MM.1S (cell line): ENCODE data around the gene PLA2G4F.

Experiments used
- DNase-seq: peaks from one replicate; pipeline ENCODE4 v3.0.0-alpha.2; 2015
- H2AFZ ChIP-seq: fragments of 300-600 bp; sonication (generic); 2 replicates; pipeline ENCODE4 v1.6.0; 2016; ENCODE audit warnings: antibody characterized with exemption, low read length
- H3F3A ChIP-seq: fragments of 300-600 bp; sonication (generic); 2 replicates; pipeline ENCODE4 v1.6.1; 2016; ENCODE audit warnings: mild to moderate bottlenecking, antibody characterized with exemption, low read length, moderate library complexity, mixed read lengths; ENCODE audit not compliant: insufficient read depth
- H3K27ac ChIP-seq: fragments of 300-600 bp; sonication (generic); 2 replicates; pipeline ENCODE4 v1.5.1; 2016; ENCODE audit warnings: mild to moderate bottlenecking, low read length
- H3K27me3 ChIP-seq: fragments of 300-600 bp; sonication (generic); replicated peaks from 2 replicates; pipeline ENCODE4 v1.6.0; 2016; ENCODE audit warnings: low read length; ENCODE audit not compliant: insufficient read depth
- H3K36me3 ChIP-seq: fragments of 300-600 bp; sonication (generic); replicated peaks from 2 replicates; pipeline ENCODE4 v1.6.1; 2016; ENCODE audit warnings: mild to moderate bottlenecking, low read length, mixed read lengths; ENCODE audit not compliant: insufficient read depth
- H3K4me1 ChIP-seq: fragments of 300-600 bp; sonication (generic); 2 replicates; pipeline ENCODE4 v1.6.1; 2016; ENCODE audit warnings: low read length, mixed read lengths
- H3K4me2 ChIP-seq: fragments of 300-600 bp; sonication (generic); 2 replicates; pipeline ENCODE4 v1.6.0; 2016; ENCODE audit warnings: low read depth, low read length
- H3K4me3 ChIP-seq: fragments of 300-600 bp; sonication (generic); 2 replicates; pipeline ENCODE4 v1.5.1; 2016; ENCODE audit warnings: low read length, mixed read lengths
- H3K79me2 ChIP-seq: fragments of 300-600 bp; sonication (generic); 2 replicates; pipeline ENCODE4 v1.6.1; 2016; ENCODE audit warnings: mixed run types, low read length, mixed read lengths
- H3K9ac ChIP-seq: fragments of 300-600 bp; sonication (generic); 2 replicates; pipeline ENCODE4 v1.6.1; 2016; ENCODE audit warnings: low read length, mixed read lengths
- H3K9me2 ChIP-seq: fragments of 300-600 bp; sonication (generic); replicated peaks from 2 replicates; pipeline ENCODE4 v1.6.1; 2016; ENCODE audit warnings: mild to moderate bottlenecking, low read length, mixed read lengths; ENCODE audit not compliant: insufficient read depth
- H3K9me3 ChIP-seq: fragments of 300-600 bp; sonication (generic); replicated peaks from 2 replicates; pipeline ENCODE4 v1.6.1; 2016; ENCODE audit warnings: mild to moderate bottlenecking, low read length, mixed read lengths; ENCODE audit not compliant: insufficient read depth
- H4K20me1 ChIP-seq: fragments of 300-600 bp; sonication (generic); 2 replicates; pipeline ENCODE4 v1.6.1; 2016; ENCODE audit warnings: mild to moderate bottlenecking, low read length, moderate library complexity, mixed read lengths; ENCODE audit not compliant: insufficient read depth
- CTCF ChIP-seq: fragments of 300-600 bp; sonication (generic); IDR thresholded peaks from 2 replicates; pipeline ENCODE4 v1.5.1; 2016; ENCODE audit warnings: antibody characterized with exemption, low read length, mixed read lengths
- EZH2 ChIP-seq: fragments of 300-600 bp; sonication (generic); optimal IDR thresholded peaks from 2 replicates; pipeline ENCODE3; 2017; ENCODE audit warnings: low read depth, mild to moderate bottlenecking, antibody characterized with exemption, low read length, mixed read lengths
- EZH2phosphoT487 ChIP-seq: fragments of 300-600 bp; sonication (generic); IDR thresholded peaks from 2 replicates; pipeline ENCODE4 v1.6.1; 2018; ENCODE audit warnings: antibody characterized with exemption, low read length

PLA2G4F gene

DNA sequence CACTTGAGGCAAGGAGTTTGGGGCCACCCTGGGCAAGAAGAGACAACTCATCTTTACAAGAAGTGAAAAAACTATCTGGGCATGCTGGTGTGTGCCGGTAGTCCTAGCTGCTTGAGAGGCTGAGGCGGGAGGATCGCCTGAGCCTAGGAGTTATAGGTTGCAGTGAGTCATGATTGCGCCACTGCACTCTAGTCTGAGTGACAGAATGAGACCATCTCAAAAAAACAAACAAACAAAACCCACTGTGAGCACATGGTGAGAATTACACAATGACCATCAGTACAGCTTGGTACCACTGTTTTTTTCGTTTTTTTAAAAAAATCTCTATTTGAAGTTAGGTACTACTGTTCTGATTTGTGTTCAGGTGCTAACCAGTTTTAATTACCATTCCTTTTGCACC, 38.1 kb upstream of the PLA2G4F start:
- Histone ChIP-seq H3K4me2 (no peak overlapping the region), H4K20me1 (no peaks in the 10 kb centered on the region), H2AFZ (no peak overlapping the region), H3K9me3 (no peaks in the 10 kb centered on the region), H3F3A (no peaks in the 10 kb centered on the region), H3K79me2 (peaks cover 21% of the 10 kb centered on the region), H3K27ac (no peak overlapping the region), H3K36me3 (peaks cover 16% of the 10 kb centered on the region; the same call in 1 of the 2 replicates), H3K4me1 (no peaks in the 10 kb centered on the region), H3K4me3 (no peak overlapping the region), H3K9me2 (no peaks in the 10 kb centered on the region), H3K9ac (no peak overlapping the region), H3K27me3 (no peaks in the 10 kb centered on the region)
- no peak for DNase-seq
- no peak for TF ChIP-seq EZH2phosphoT487
- no peak for TF ChIP-seq CTCF
- no peak for TF ChIP-seq EZH2

DNA sequence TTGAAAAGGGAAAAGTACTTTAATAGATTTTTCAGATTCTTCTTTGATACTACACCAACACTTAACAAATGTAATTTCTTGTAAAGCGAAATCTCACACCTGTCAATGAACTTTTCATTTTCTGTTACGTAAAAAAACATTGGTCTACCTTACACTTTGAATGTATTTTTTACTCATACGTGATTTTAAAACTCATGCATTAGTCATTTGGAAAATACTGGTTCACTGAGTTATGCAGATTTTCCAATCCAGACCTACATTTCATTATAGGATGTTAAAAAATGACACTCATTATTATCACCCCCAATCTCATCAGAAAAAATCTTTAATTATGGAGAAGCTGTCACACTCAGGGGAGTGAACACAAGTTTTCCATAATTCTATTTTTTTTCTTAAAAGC, 36.9 kb upstream of the PLA2G4F start:
- Histone ChIP-seq H3F3A (no peaks in the 10 kb centered on the region), H3K9me2 (no peaks in the 10 kb centered on the region), H3K27me3 (no peaks in the 10 kb centered on the region), H4K20me1 (no peaks in the 10 kb centered on the region), H3K9ac (no peak overlapping the region), H3K9me3 (no peaks in the 10 kb centered on the region), H3K27ac (no peak overlapping the region), H3K36me3 (peaks cover 16% of the 10 kb centered on the region; the same call in 1 of the 2 replicates), H3K4me2 (no peak overlapping the region), H3K4me1 (no peaks in the 10 kb centered on the region), H3K79me2 (peaks cover 21% of the 10 kb centered on the region), H2AFZ (no peak overlapping the region), H3K4me3 (no peak overlapping the region)
- no peak for DNase-seq
- TF ChIP-seq EZH2 (no peak), CTCF (no peak)

DNA sequence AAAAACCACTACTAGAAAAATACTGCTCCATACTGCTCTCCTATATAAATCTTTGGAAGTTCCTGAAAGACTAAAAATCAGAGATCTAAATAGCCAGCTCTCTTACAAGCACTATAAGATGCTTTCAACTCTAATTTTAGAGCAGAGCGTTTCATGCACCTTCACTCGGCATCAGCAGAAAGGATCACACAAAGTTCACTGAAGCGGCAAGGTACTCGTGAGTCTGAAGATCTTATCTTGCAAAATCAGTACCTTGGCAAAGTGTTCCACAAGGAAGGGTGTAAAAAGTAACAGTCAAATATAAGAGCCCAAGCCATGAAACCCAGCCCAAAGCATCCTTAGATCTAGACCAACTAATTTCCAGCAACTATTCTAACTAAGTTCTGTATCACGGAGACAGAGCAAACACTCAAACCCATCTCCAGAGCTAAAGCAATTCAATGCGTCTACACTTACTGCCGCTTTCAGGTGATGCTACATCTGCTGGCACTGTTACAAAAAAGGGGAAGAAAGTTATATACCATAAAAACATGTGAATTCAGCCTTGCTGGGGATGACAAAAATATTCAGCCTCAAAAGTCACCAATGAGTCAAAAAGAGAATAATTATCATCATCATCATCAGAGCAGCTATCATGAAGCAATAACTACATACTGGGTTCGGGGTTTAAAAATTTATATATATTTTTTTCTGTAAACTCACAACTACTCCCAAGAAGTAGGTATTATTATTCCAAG, 35.3 kb upstream of the PLA2G4F start:
- Histone ChIP-seq H2AFZ (no peak overlapping the region), H3F3A (no peaks in the 10 kb centered on the region), H3K79me2 (peaks cover 12% of the 10 kb centered on the region), H3K4me3 (no peak overlapping the region), H3K9me2 (no peaks in the 10 kb centered on the region), H3K9me3 (no peaks in the 10 kb centered on the region), H3K36me3 (peaks cover 8% of the 10 kb centered on the region; the same call in 1 of the 2 replicates), H3K4me2 (no peak overlapping the region), H3K27me3 (no peaks in the 10 kb centered on the region), H4K20me1 (no peaks in the 10 kb centered on the region), H3K27ac (no peak overlapping the region), H3K9ac (no peak overlapping the region), H3K4me1 (no peaks in the 10 kb centered on the region)
- no peak for TF ChIP-seq EZH2phosphoT487
- TF ChIP-seq EZH2, result no peak
- no peak for TF ChIP-seq CTCF
- DNase-seq, result no peak
